Measurements from ENCODE around the gene FGR.

FGR gene

GRCh38 chr1:27647328-27647727 lies 12.3 kb upstream of the FGR start:
- Histone ChIP-seq H3K9ac (no peak overlapping the region), H2AFZ (ENCODE audit: low read depth) (no peak overlapping the region), H3K36me3 (ENCODE audit: insufficient read depth) (no peaks in the 10 kb centered on the region), H3K27ac (no peak overlapping the region), H3K4me2 (no peak overlapping the region), H3K4me1 (ENCODE audit: low read depth, poor library complexity, severe bottlenecking) (peaks cover 13% of the 10 kb centered on the region), H3K79me2 (ENCODE audit: insufficient read depth, low read depth) (no peaks in the 10 kb centered on the region), H3K27me3 (ENCODE audit: insufficient read depth, low read depth) (no peaks in the 10 kb centered on the region), H3K4me3 (IDR thresholded peaks at IDR 0.05; ENCODE audit: insufficient read depth, low read depth, low read length) (no peak overlapping the region), H4K20me1 (ENCODE audit: insufficient read depth) (no peaks in the 10 kb centered on the region)
- TF ChIP-seq, protein P1, sequence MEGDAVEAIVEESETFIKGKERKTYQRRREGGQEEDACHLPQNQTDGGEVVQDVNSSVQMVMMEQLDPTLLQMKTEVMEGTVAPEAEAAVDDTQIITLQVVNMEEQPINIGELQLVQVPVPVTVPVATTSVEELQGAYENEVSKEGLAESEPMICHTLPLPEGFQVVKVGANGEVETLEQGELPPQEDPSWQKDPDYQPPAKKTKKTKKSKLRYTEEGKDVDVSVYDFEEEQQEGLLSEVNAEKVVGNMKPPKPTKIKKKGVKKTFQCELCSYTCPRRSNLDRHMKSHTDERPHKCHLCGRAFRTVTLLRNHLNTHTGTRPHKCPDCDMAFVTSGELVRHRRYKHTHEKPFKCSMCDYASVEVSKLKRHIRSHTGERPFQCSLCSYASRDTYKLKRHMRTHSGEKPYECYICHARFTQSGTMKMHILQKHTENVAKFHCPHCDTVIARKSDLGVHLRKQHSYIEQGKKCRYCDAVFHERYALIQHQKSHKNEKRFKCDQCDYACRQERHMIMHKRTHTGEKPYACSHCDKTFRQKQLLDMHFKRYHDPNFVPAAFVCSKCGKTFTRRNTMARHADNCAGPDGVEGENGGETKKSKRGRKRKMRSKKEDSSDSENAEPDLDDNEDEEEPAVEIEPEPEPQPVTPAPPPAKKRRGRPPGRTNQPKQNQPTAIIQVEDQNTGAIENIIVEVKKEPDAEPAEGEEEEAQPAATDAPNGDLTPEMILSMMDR (conservative IDR thresholded peaks at IDR 0.05; ENCODE audit: low read depth, low read length), result no peak

DNA sequence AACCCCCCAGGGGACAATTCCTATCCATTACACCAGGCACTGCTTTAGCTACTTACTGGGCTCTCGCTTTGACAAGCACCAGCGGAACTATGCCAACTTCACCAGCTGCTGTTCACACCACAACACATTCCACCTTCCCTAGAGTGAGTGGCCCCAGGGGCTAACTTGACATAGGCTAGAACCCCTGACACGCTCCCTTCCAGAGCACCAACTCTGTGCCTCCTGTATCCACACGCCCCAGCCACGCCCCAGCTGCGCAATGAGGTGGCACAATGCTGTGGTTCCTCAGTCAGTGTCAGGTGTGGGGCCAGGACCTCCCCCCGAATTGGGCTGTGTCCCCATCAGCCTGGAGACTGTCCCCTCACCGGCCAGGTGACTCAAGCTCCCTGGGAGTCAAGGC lies 11.7 kb upstream of the FGR start:
- H3K4me2 ChIP-seq, result no peak overlapping the region
- H3K36me3 ChIP-seq (ENCODE audit: insufficient read depth), result no peaks in the 10 kb centered on the region
- H3K27ac ChIP-seq, result no peak overlapping the region
- no peaks in the 10 kb centered on the region for H3K27me3 ChIP-seq (ENCODE audit: insufficient read depth, low read depth)
- H3K4me3 ChIP-seq (IDR thresholded peaks at IDR 0.05; ENCODE audit: insufficient read depth, low read depth, low read length), result no peak overlapping the region
- no peaks in the 10 kb centered on the region for H4K20me1 ChIP-seq (ENCODE audit: insufficient read depth)
- peaks cover 13% of the 10 kb centered on the region for H3K4me1 ChIP-seq (ENCODE audit: low read depth, poor library complexity, severe bottlenecking)
- H3K9ac ChIP-seq, result no peak overlapping the region
- H2AFZ ChIP-seq (ENCODE audit: low read depth), result no peak overlapping the region
- TF ChIP-seq, protein P1 (conservative IDR thresholded peaks at IDR 0.05; ENCODE audit: low read depth, low read length), result no peak
- H3K79me2 ChIP-seq (ENCODE audit: insufficient read depth, low read depth), result no peaks in the 10 kb centered on the region

DNA sequence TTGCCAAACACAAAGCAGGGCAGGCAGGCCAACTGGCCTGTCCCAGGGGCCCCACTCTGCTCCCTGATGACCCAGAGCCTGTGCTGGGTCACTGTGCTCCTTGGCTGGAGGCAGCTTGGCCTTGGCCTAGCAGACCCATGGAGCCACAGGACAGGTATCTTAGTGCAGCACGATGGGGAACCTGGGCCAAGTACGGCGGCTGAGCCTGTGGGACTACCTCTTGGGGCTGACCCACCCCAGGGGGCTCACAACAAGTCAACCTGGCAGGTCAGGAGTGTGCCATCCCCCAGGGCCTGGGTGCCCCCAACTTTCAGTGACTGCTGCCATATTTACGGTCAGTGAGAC lies 10.1 kb upstream of the FGR start:
- H3K4me2 ChIP-seq, result no peak overlapping the region
- H3K4me1 ChIP-seq (ENCODE audit: low read depth, poor library complexity, severe bottlenecking), result peaks cover 1% of the 10 kb centered on the region
- H3K36me3 ChIP-seq (ENCODE audit: insufficient read depth), result no peaks in the 10 kb centered on the region
- H3K27ac ChIP-seq, result no peak overlapping the region
- no peak overlapping the region for H2AFZ ChIP-seq (ENCODE audit: low read depth)
- H3K27me3 ChIP-seq (ENCODE audit: insufficient read depth, low read depth), result no peaks in the 10 kb centered on the region
- TF ChIP-seq, protein P1 (conservative IDR thresholded peaks at IDR 0.05; ENCODE audit: low read depth, low read length), result no peak
- no peak overlapping the region for H3K4me3 ChIP-seq (IDR thresholded peaks at IDR 0.05; ENCODE audit: insufficient read depth, low read depth, low read length)
- no peaks in the 10 kb centered on the region for H4K20me1 ChIP-seq (ENCODE audit: insufficient read depth)
- H3K79me2 ChIP-seq (ENCODE audit: insufficient read depth, low read depth), result no peaks in the 10 kb centered on the region
- H3K9ac ChIP-seq, result no peak overlapping the region

- Histone ChIP-seq H4K20me1 (ENCODE audit: insufficient read depth) (no peaks in the 10 kb centered on the region), H3K27ac (no peak overlapping the region), H3K4me3 (IDR thresholded peaks at IDR 0.05; ENCODE audit: insufficient read depth, low read depth, low read length) (no peak overlapping the region), H3K4me2 (no peak overlapping the region), H3K79me2 (ENCODE audit: insufficient read depth, low read depth) (no peaks in the 10 kb centered on the region), H3K9ac (no peak overlapping the region), H3K4me1 (ENCODE audit: low read depth, poor library complexity, severe bottlenecking) (no peaks in the 10 kb centered on the region), H3K36me3 (ENCODE audit: insufficient read depth) (no peaks in the 10 kb centered on the region), H2AFZ (ENCODE audit: low read depth) (peak overlapping the region; percentile 9; the same call in 1 of the 2 replicates), H3K27me3 (ENCODE audit: insufficient read depth, low read depth) (no peaks in the 10 kb centered on the region)
- TF ChIP-seq, protein P1 (conservative IDR thresholded peaks at IDR 0.05; ENCODE audit: low read depth, low read length), result no peak
Measured at GRCh38 chr1:27644369-27645070, 9.5 kb upstream of the FGR start.
